PC-3 (cell line): ENCODE data around the gene CELA2B.

Source experiments
- EZH2 ChIP-seq: fragments of 300-600 bp; sonication (generic); IDR thresholded peaks from one replicate; pipeline ENCODE4 v1.6.1; 2017; ENCODE audit warnings: antibody characterized with exemption, mild to moderate bottlenecking, low read length; ENCODE audit not compliant: unreplicated experiment
- EZH2phosphoT487 ChIP-seq: fragments of 300-600 bp; sonication (generic); IDR thresholded peaks from 2 replicates; pipeline ENCODE4 v1.6.1; 2018; ENCODE audit warnings: mild to moderate bottlenecking, antibody characterized with exemption, low read length, borderline replicate concordance
- TF ChIP-seq, protein P1 (sequence below): fragments of 300-600 bp; sonication (generic); conservative IDR thresholded peaks from 2 replicates; pipeline ENCODE4 v1.5.1; 2017; ENCODE audit warnings: antibody characterized with exemption, low read depth, mild to moderate bottlenecking, low read length

DNA sequence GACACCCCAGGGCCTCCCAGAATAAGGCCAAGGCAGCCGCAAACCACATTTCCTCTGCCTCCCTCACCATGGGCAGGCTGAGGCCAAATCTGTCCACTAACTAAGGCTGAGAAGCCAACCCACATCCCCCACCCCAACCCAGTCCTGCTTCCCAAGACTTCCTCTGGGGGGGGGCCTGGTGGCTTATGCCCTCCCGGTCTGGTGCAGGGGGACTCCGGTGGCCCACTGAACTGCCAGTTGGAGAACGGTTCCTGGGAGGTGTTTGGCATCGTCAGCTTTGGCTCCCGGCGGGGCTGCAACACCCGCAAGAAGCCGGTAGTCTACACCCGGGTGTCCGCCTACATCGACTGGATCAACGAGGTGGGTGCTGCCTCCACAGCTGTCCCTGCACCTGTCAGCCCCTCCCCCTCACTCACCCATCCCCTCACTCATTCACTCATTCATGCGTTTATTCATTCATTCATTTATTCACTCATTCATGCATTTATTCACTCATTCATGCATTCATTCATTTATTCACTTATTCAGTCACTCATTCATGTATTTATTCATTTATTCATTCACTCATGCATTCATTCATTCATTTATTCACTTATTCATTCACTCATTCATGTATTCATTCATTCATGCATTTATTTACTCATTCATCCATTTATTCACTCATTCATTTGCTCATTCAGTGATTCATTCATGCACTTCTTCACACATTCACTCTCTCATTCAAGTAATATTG, 30.3 kb upstream of the CELA2B start:
- TF ChIP-seq, protein P1, sequence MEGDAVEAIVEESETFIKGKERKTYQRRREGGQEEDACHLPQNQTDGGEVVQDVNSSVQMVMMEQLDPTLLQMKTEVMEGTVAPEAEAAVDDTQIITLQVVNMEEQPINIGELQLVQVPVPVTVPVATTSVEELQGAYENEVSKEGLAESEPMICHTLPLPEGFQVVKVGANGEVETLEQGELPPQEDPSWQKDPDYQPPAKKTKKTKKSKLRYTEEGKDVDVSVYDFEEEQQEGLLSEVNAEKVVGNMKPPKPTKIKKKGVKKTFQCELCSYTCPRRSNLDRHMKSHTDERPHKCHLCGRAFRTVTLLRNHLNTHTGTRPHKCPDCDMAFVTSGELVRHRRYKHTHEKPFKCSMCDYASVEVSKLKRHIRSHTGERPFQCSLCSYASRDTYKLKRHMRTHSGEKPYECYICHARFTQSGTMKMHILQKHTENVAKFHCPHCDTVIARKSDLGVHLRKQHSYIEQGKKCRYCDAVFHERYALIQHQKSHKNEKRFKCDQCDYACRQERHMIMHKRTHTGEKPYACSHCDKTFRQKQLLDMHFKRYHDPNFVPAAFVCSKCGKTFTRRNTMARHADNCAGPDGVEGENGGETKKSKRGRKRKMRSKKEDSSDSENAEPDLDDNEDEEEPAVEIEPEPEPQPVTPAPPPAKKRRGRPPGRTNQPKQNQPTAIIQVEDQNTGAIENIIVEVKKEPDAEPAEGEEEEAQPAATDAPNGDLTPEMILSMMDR = no peak
- TF ChIP-seq EZH2 (no peak), EZH2phosphoT487 (no peak)
